WERI-Rb-1 (cell line): Measurements from ENCODE around the gene SSTR3.

ENCODE experiments used
- DNase-seq: peaks from one replicate; pipeline ENCODE4 v3.0.0-alpha.2; 2020
- H3K27ac ChIP-seq: fragments of 250-450 bp; sonication (Bioruptor Pico); 2 replicates; pipeline ENCODE4 v1.5.1; 2020; ENCODE audit warnings: mild to moderate bottlenecking, moderate library complexity
- H3K27me3 ChIP-seq: fragments of 250-450 bp; sonication (Bioruptor Pico); 2 replicates; pipeline ENCODE4 v1.5.1; 2021; ENCODE audit warnings: mild to moderate bottlenecking, low read depth, moderate library complexity; ENCODE audit not compliant: insufficient read depth, severe bottlenecking
- H3K36me3 ChIP-seq: fragments of 250-450 bp; sonication (Bioruptor Pico); 2 replicates; pipeline ENCODE4 v1.5.1; 2020; ENCODE audit warnings: mild to moderate bottlenecking, moderate library complexity
- H3K4me3 ChIP-seq: 2 replicates; pipeline ENCODE4 v1.5.1; 2011; ENCODE audit warnings: low read depth, mild to moderate bottlenecking, control low read depth, low read length
- H3K9me3 ChIP-seq: fragments of 250-450 bp; sonication (Bioruptor Pico); 2 replicates; pipeline ENCODE4 v1.5.1; 2021; ENCODE audit warnings: mild to moderate bottlenecking, moderate library complexity; ENCODE audit not compliant: severe bottlenecking
- CTCF ChIP-seq: IDR thresholded peaks from 2 replicates; pipeline ENCODE4 v1.5.1; 2011; ENCODE audit warnings: low read depth, mild to moderate bottlenecking, control low read depth, inconsistent platforms, low read length

SSTR3 gene

GRCh38 chr22:37206841-37207821, 5.1 kb downstream of the SSTR3 start:
- DNase-seq = no peak
- no peaks in the 10 kb centered on the region for H3K36me3 ChIP-seq
- H3K27ac ChIP-seq = no peak overlapping the region
- no peak for TF ChIP-seq CTCF
- H3K9me3 ChIP-seq = no peaks in the 10 kb centered on the region
- no peak overlapping the region for H3K4me3 ChIP-seq
- no peaks in the 10 kb centered on the region for H3K27me3 ChIP-seq

- no peak overlapping the region for H3K27ac ChIP-seq
- H3K27me3 ChIP-seq = no peaks in the 10 kb centered on the region
- peak; percentile 4 for DNase-seq
Observed at GRCh38 chr22:37206118-37206840, 6.0 kb downstream of the SSTR3 start.

GRCh38 chr22:37205046-37205445, 7.2 kb downstream of the SSTR3 start:
- no peaks in the 10 kb centered on the region for H3K36me3 ChIP-seq
- H3K27ac ChIP-seq = no peak overlapping the region
- no peaks in the 10 kb centered on the region for H3K9me3 ChIP-seq
- no peak for TF ChIP-seq CTCF
- DNase-seq = no peak
- H3K4me3 ChIP-seq = no peak overlapping the region
- no peaks in the 10 kb centered on the region for H3K27me3 ChIP-seq

More at GRCh38 chr22:37206118-37206840, 6.0 kb downstream of the SSTR3 start:
- H3K36me3 ChIP-seq = no peaks in the 10 kb centered on the region
- H3K9me3 ChIP-seq = no peaks in the 10 kb centered on the region
- TF ChIP-seq CTCF = no peak
- H3K4me3 ChIP-seq = no peak overlapping the region

DNA sequence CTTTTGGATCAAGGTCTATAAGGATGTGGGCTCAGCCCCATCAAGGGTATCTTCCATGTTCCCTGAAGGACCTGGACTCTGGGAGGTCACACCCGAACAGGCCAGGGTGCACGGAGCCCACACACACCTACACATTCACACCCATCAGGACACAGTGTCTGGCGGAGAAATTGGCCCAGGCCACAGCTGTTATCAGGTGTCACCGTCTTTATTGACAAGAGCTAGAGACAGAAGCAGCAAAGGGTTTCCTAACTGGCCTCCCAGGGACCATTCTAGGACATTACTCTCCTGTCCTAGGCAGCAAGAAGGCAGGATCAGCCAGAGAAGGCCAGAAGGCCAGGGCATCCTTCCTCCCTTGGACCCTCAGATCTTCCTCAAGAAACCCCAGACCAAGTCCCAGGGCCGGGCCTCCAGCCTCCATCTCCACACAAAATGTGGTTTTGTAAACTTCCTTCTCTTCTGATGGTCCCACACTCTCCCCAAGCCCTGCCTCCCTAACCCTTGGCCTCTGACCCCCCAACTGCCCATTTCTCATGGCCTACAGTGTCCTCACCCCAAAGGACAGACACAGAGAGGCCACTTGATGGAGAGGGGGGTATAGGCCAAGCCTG, 8.1 kb downstream of the SSTR3 start:
- TF ChIP-seq CTCF = no peak
- Histone ChIP-seq H3K27me3 (no peaks in the 10 kb centered on the region), H3K27ac (no peak overlapping the region), H3K4me3 (no peak overlapping the region), H3K36me3 (no peaks in the 10 kb centered on the region), H3K9me3 (no peaks in the 10 kb centered on the region)
- DNase-seq = no peak

DNA sequence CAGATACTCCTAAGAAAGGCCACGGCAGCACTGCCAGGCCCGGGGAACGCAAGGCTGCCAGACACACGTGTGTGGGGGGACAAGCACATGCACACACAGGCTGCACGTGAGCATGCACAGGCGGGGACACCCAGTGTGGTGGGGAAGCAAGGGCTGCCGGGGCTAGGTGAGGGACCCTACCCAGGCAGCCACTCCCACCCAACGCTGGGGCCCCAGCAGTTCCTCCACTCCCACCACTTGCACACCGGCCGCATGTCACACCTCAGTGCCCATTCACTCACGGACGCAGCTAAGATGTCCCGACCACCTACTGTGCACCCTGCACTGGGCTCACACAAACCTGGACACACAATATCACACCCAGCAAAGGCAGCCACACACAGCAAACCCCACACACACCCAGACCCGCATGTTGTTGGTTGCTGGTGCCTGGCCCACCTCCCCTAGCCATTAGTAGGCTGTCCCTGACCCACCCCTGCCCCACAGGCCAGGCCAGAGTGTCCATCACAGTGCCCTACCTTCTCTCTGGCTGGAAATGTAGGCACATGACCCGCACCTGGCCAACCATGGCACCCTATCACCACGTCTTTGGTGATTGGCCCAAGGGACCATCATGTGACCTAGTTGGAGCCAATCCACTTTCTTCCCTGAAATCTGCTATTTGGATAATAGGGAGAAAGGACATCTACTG, 8.8 kb downstream of the SSTR3 start:
- Histone ChIP-seq H3K27ac (no peak overlapping the region), H3K27me3 (no peaks in the 10 kb centered on the region), H3K4me3 (no peak overlapping the region), H3K36me3 (no peaks in the 10 kb centered on the region), H3K9me3 (no peaks in the 10 kb centered on the region)
- DNase-seq = no peak
- no peak for TF ChIP-seq CTCF
